Measurements from ENCODE around the gene ERG.

ERG gene

GRCh38 chr21:38358098-38358497, 140.2 kb downstream of the ERG start:
- DNase-seq (ENCODE audit: low spot score): no peak

DNA sequence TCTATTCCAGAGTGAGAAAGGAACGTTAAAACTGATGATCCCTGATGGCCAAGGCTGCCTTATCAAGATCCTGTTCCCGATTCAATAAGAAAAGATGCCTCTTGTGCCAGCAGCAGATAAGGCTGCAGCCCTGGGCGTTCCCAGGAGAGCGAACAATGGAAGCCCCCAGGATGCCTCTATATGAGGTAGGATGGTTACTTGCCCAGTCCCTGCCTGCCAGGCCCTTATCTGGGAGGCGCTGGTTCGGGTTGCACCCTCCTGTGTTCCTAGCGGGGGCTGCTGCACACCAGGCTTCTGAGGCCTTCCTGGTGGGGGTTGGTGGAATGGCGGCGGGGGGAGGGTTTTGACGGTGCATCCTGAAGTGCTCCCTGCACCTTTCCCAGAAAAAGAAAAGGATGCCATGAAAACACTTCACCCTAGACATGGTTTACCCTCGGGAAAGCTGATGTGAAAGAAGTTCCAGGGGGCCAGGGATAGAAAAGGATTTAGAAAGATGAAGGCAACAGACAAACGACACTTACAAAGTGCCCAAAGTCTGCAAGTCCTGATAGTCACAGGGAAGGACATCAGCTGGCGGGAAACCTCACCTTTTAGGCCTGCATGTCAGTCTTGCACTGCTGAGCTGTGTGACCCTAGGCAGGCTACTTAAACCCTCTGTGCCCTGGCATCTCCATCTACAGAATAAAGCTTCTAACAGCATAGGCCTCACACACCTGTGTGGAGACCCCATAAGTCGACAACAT, 141.2 kb downstream of the ERG start:
- no peak for DNase-seq (ENCODE audit: low spot score)

DNA sequence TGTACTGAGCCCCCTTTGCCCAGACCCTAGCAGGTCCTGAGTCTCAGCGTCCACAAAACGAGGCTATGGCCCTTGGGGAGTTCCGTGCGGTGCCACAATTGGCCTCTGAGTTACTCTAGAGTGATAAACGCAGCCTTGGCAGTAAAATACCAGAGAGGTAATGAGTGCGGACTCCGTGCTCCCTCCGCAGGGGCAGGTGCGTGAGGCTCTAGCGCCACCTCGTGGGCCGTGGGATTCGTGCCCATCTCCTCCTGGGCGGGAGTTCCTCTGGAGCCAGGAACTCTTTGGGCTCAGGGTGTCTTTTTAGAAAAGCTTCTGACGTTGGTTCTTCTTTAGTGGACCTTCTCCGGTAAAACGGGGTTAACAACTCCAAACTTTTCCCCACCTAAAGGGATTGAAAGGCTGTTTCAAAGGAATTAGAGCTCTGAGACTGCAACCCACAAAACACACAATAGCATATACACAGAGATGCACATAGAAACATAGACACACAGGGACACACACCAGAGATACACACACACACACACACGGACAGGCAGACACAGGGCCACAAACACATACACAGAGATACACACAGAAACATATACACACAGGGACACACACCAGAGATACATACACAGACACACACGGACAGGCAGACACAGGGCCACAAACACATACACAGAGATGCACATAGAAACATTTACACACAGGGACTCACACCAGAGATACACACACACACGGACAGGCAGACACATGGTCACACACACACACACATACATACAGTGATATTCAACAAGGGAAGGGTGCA, 142.1 kb downstream of the ERG start:
- DNase-seq (ENCODE audit: low spot score): peak; percentile 91

GRCh38 chr21:38355353-38355752, 142.9 kb downstream of the ERG start:
- DNase-seq (ENCODE audit: low spot score): no peak

DNA sequence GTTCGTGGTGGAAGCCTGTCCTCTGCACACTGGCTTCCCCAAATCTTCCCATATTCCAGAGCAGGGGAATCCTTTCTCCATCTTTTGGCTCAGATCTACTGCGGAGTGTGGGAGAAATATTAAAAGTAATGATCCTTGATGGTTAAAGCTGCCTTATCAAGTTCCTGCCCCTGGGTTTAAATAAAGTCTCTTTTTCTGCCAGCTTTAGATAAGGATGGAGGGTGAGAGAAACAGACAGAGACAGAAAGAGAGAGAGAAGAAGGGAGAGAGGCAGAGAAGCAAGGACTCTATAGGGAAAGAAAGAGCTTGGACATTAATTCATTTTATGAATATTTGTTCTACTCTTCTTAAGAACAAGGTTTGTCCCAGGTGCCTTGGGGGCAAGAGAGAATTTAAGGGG, 143.5 kb downstream of the ERG start:
- no peak for DNase-seq (ENCODE audit: low spot score)

DNA sequence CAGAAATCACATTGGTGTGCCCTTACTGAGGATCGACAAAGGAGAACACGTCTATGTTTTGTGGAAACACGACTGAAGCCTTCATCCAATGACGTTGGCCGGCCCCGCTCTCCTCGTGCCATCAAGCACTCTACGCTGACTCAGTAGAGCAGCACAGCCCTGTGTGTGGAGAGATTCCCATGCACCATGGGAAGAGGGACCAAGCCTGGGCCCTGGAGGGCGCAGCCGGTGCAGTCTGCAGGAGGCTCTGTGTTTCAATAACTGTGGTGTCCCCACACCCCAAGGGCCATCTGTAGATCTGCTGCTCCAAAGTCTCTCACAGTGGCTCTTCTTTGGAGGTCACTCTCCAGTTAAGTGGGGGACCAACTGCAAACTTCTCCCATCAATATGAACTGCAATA, 144.0 kb downstream of the ERG start:
- no peak for DNase-seq (ENCODE audit: low spot score)

GRCh38 chr21:38352536-38353219, 145.6 kb downstream of the ERG start:
- peak; percentile 78 for DNase-seq (ENCODE audit: low spot score)

DNA sequence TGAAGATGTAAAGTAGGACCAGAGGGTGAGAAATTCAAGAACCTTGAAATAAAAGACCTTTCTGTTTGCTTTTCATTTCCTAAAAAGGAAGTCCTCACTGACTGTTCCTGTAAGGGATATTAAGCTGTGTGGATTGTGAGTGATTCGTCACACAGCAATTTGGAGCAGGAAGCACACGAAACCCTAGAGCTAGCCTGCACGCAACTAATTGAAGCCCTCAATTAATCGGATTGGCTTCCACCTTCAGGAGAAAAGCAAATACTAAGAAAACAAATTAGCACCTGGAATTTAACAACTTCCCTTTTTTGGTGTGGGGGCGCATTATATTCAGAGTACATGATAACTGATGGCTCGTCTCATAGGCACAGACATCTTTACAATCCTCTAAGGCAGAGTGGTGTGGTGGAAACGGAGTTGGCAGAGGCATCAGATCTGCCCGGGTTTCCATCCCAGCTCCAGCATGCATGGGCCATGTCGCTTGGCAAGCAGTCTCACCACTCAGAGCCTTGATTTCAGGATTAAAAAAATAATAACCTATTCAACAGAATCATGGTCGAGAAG, 146.2 kb downstream of the ERG start:
- peak; percentile 17 for DNase-seq (ENCODE audit: low spot score)

DNA sequence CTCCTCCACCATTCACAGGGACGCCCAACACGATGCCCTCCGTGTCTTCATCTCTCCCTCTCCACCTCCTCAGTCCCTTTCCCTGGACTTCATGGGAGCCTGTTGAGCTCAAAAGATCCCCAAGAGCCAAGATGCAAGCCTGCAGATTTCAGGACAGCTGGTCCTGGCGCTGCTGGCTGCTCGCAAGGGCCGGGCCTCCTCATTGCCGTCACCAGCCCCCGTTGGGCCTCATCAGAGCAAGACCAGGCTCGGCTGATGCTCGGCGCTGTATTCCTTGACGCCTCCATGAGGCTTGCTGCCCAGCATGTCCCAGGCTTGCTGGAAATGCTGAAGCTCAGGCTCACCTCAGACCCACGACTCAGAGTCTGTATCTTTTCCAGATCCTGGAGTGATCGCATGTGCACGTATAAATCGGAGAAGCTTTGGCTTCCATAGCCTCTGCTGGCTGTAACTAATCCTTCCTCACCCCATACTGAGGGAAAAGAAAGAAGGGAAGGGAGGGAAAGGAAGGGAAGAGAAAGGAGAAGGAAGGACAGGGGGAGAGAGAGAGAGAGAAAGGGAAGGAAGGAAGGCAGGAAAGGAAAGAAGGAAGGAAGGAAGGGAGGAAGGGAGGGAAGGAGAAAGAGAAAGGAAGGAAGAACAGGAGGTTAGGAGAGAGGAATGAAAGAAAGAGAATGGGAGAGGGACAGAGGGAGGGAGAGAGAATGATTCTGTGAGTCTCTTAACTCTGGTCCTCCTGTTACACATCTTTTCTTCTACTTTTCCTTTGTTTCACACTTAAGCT, 146.9 kb downstream of the ERG start:
- no peak for DNase-seq (ENCODE audit: low spot score)

DNA sequence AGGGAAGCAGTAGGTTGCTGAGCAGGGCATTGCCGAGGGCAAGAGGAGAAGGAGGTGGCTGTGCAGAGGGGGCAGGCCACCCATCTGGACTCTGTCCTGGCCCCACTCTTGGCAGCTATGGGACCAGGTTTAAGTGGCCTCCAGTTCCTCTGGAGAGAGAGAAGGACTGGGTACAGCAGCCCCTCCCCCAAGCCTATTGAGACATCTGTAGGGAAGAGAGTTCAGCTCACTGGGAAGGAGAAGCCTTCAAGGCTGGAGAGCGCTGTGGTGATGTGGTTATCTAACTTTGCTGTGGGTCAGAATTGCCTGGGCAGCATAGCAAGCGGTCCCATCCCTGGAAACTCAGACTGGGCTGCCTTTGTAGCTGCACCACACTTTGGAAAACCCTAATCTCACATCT, 147.6 kb downstream of the ERG start:
- no peak for DNase-seq (ENCODE audit: low spot score)

DNA sequence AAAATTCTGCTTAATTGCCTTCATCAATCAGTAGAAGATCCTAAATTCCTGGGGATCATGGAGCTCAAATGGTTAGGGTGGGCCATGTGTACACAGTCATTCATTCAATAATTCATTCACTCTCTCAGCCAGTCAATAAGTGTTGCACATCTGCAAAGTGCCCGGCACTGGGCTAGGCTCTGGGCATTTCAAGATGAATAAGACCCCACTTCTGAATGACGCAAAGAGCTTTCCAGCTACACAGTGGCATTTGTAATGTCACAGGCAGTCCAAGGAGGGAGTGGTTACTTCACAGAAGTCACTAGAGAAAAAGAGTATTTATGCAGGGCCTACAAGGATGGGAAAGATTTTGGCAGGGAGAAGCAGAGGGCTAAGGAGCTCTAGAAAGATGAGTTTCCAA, 148.3 kb downstream of the ERG start:
- DNase-seq (ENCODE audit: low spot score): no peak

DNA sequence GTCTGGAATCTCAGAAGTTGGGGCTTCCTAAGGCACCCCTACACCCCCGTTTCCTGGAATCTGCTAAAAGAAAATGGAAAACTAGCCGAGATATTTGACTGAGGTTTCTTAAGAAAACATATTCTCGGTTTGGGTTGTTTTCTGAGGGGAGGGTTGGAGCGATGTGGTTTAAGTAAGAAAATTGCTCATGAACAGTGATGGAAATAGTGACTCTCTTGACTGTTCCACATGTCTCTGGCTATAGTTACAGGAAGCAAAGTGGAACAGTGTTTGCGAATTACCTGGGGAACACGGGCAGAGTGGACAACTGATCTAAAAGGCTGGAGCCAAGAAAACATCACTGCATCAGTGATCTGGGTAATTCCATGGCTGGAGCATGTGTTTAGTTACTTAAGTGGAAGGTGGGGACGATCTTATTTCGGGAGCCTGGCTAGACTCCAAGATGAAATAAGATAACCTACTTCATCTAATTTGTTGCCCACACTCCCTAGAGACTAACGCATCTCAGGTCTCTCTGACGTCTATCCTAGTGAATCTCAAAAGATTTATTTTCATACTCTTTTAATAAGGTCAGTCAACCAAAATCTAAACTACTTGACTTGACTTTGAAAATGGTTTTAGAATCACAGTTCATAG, 149.0 kb downstream of the ERG start:
- no peak for DNase-seq (ENCODE audit: low spot score)

GRCh38 chr21:38346286-38346685, 152.0 kb downstream of the ERG start:
- no peak for DNase-seq (ENCODE audit: low spot score)

DNA sequence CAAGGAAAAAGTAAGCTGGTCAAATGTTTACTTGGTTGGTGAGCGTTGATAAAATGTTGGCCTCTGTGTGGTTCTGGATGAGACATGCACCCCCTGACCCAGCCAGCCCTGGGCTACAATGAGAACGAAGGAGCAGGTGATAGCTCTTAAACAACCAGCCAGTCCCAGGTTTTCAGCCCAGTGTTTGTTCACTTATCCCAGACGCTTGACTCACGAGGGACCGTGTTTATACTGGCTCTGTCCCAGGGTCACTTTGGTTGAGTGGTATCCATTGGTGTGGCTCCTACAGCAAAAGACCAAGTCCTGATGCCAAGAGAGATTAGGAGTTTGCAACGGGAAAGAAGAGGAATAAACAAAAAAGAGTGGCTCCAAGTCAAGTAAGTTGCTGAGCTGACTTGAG, 154.6 kb downstream of the ERG start:
- no peak for DNase-seq (ENCODE audit: low spot score)

GRCh38 chr21:38342739-38343138, 155.5 kb downstream of the ERG start:
- DNase-seq (ENCODE audit: low spot score): no peak

DNA sequence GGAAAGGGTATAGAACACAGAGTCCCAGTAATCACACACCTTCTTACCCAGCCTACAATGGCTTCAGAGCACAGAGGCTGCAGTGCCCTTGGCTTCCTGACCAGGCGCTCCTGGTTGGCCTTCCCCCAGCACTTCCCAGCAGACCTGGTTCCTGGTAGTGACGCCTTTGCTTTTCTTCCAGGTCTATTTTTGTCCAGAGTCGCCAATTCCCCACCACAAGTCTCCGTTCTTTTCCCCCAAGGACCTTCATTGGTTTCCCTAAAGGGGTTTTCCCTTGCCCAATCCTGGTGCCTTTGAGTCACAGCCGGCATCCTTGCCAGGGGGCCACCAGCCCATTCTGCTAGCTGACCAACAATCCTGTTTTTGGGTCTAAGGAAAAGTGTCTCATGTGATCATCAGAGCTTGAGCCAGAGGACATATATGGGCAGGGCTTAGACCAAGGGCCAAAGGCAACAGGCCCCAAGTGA, 156.7 kb downstream of the ERG start:
- DNase-seq (ENCODE audit: low spot score): no peak

- no peak for DNase-seq (ENCODE audit: low spot score)
Observed at GRCh38 chr21:38340131-38340530, 158.1 kb downstream of the ERG start.

DNA sequence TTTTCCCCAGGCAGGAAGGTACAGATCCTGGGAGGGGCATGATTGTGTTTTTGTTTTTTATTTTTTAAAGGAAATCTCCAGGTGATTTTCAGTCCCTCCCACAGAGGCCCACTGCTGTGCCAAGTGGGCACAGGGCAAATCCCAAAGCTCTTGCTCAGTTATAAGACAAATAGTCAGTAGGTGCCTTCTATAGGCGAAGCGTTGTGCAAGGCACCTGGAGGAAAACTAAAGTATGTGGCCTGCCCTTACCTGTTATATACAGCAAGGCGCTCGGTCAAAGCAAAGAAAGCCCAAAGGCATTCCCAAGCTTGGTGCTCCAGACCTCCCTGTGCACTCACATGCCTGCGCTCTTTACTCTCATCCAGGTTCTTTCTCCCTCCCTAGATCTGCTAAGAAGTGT, 160.5 kb downstream of the ERG start:
- no peak for DNase-seq (ENCODE audit: low spot score)

DNA sequence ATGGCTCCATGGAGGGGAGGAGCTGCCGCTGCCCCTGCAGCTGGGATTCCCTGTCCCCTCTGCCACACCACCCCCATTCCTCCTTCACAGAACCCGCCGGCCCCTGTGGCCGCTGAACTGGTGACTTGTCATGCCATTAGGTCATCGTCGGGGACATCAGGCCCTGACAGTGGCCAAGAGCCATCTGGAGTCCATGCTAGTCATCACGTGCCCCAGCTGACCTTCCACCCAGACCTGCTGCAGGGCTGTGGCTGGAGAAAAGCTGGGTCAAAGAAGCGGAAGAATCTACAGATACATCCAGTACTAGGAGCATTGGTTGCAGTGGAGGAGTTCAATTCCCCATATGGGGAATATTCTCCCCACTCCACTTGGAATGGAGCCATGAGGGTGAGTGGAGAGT, 163.4 kb downstream of the ERG start:
- DNase-seq (ENCODE audit: low spot score): no peak

DNA sequence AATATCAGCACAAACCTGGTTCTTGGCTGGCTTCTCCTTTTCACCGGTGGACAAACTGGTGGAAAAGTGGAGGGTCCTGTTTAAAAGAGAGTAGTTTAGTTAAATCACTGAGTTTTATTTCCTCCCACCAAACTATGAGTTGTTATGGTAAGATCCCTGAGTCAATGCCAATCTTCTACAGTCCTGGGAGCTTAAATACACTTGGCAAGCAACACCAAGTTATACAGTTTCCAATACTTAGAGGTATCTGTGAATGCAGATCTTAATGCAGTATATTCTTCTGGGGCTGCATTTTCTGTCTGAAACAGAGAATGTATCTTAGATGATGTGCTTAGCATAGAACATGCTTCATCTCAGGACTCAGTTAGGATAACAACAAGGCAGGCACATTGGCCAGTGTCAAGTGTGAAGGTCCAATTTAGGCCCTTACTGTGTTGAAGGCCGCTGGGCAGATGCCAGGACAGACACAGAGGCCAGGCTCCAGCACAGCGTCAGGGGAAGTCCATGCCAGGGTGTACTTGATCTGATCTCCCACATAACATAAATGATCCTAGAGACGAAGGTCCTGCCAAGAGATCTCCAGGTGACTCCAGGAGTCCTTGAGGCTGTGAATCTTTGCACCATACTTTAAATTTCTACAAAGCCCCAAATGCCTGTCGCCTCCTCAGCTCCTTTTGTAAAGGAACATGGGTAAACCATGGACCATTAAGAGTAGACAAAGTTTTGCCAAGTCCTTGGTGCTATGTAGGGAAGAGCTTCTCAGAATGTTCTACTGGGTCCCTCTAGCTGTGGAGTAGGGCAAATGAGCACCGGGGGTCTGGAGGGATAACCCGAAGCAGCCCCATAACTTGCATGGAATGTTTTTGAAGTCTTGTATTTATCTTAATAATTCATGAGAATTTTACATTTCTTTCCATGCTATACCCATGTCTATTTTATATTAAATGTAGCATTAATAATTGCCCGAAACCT, 164.7 kb downstream of the ERG start:
- DNase-seq (ENCODE audit: low spot score): peak; percentile 29
